ENCODE data around the gene GUCY2D. TPM values are rescaled to one million over a fixed set of nuclear protein-coding genes. Genes with fewer than 3 reads are reported as not detected.

The GUCY2D gene
- total RNA-seq, 1 donor = not detected

DNA sequence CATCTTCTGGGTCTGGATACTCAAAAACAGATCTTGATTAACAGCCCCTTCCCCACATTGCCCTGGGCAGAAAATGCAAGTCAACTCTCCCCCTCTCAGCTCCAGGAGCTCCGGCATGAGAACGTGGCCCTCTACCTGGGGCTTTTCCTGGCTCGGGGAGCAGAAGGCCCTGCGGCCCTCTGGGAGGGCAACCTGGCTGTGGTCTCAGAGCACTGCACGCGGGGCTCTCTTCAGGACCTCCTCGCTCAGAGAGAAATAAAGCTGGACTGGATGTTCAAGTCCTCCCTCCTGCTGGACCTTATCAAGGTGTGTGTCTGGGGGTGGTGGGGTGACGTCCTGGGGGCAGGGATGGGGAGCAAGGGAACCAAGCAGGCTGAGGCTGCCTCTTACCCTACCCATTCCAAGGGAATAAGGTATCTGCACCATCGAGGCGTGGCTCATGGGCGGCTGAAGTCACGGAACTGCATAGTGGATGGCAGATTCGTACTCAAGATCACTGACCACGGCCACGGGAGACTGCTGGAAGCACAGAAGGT, 9.7 kb downstream of the GUCY2D start:
- no peak overlapping the region for H3K4me3 ChIP-seq (ENCODE audit: low read depth, low read length)
- TF ChIP-seq, protein P1, sequence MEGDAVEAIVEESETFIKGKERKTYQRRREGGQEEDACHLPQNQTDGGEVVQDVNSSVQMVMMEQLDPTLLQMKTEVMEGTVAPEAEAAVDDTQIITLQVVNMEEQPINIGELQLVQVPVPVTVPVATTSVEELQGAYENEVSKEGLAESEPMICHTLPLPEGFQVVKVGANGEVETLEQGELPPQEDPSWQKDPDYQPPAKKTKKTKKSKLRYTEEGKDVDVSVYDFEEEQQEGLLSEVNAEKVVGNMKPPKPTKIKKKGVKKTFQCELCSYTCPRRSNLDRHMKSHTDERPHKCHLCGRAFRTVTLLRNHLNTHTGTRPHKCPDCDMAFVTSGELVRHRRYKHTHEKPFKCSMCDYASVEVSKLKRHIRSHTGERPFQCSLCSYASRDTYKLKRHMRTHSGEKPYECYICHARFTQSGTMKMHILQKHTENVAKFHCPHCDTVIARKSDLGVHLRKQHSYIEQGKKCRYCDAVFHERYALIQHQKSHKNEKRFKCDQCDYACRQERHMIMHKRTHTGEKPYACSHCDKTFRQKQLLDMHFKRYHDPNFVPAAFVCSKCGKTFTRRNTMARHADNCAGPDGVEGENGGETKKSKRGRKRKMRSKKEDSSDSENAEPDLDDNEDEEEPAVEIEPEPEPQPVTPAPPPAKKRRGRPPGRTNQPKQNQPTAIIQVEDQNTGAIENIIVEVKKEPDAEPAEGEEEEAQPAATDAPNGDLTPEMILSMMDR (IDR thresholded peaks at IDR 0.05; ENCODE audit: insufficient read depth, low read length) = no peak
- no peak for DNase-seq (ENCODE audit: low read depth)

DNA sequence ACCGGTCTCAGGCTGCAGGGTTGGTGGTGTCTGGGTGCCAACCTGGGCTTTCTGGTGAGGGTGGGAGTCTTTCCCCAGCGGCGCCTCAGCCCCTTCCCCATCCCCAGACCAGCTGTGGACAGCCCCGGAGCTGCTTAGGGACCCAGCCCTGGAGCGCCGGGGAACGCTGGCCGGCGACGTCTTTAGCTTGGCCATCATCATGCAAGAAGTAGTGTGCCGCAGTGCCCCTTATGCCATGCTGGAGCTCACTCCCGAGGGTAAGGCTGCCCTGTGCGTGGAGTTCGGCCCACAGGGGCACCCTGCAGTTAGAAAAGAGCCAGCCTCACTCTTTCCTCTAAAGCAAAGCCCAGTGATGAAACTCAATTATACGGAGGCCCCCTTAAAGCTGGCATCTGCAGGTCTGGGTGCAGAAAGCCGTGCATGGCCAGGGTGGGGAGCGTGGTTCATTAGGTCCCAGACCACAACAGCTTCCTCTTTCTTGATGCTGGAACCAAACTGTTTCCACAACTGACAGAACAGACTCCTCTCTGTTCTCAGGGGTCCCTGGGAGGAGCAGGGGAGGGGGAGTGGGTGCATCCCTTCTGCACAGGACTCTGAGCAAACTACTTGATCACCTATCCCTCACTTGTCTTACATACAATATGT, 10.7 kb downstream of the GUCY2D start:
- no peak overlapping the region for H3K4me3 ChIP-seq (ENCODE audit: low read depth, low read length)
- TF ChIP-seq, protein P1 (IDR thresholded peaks at IDR 0.05; ENCODE audit: insufficient read depth, low read length) = no peak
- DNase-seq (ENCODE audit: low read depth) = no peak

DNA sequence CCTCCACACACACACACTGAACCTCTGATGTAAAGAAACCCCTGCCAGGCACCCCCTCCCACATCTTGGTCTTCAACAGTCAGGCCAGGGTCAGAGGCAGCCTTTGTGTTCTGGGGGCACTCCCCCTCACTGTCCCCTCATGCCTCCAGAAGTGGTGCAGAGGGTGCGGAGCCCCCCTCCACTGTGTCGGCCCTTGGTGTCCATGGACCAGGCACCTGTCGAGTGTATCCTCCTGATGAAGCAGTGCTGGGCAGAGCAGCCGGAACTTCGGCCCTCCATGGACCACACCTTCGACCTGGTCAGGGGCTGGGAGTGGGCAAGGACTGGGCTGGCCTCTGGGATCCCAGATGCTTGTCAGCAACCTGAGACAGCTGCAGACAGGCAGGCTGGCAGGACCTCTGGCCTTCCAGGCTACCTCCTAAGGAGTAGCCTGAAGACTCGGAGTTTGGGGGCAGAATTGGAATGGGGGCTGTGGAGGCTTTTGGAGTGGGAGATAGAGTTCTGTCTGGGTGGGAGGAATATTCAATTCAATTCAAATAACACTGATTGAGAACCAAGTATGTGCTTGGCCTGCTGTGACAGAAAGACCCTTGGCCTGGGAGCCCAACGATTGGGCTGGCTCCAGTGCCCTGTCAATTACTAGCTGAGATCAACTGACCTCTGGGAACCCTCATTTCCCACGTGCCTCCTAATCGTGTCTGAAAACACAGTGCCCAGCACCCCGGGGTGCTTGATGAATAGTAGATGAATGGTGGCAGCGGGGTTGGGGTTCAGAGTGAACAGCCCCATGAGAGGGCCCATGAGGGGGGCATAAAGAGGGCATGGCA, 11.5 kb downstream of the GUCY2D start:
- DNase-seq (ENCODE audit: low read depth) = no peak
- TF ChIP-seq, protein P1 (IDR thresholded peaks at IDR 0.05; ENCODE audit: insufficient read depth, low read length) = no peak
- no peak overlapping the region for H3K4me3 ChIP-seq (ENCODE audit: low read depth, low read length)

DNA sequence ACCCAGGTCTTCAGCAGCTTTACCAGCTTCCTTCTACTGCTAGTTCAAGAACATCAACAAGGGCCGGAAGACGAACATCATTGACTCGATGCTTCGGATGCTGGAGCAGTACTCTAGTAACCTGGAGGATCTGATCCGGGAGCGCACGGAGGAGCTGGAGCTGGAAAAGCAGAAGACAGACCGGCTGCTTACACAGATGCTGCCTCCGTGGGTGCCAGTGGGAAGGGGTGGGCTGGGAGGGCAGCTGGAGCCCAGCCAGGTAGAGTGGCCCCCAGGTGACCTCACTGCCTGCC, 12.1 kb downstream of the GUCY2D start:
- no peak overlapping the region for H3K4me3 ChIP-seq (ENCODE audit: low read depth, low read length)
- no peak for DNase-seq (ENCODE audit: low read depth)

DNA sequence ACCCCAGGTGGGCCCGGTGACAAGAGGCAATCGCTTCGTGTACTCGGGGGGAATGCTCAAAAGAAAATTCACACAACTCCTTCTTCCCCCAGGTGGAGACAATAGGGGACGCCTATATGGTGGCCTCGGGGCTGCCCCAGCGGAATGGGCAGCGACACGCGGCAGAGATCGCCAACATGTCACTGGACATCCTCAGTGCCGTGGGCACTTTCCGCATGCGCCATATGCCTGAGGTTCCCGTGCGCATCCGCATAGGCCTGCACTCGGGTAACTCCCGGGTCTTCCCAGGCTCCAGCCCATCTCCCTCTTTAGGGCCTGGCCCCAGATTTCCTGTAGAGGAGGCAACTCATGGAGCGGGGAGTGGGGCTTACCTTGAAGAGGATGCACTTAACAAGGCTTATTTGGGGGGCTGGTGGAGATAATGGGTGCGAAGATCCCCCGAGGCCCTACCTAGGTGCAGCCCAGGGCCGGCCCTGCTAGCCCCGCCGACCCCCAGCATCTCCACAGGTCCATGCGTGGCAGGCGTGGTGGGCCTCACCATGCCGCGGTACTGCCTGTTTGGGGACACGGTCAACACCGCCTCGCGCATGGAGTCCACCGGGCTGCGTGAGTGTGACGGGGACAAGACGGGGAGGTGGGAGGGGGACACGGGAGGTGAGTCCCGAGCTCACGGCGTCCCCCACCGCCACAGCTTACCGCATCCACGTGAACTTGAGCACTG, 13.0 kb downstream of the GUCY2D start:
- H3K4me3 ChIP-seq (ENCODE audit: low read depth, low read length) = no peak overlapping the region
- no peak for DNase-seq (ENCODE audit: low read depth)
- TF ChIP-seq, protein P1 (IDR thresholded peaks at IDR 0.05; ENCODE audit: insufficient read depth, low read length) = no peak

More for the DNA sequence above, 12.1 kb downstream of the GUCY2D start:
- TF ChIP-seq, protein P1 (IDR thresholded peaks at IDR 0.05; ENCODE audit: insufficient read depth, low read length) = no peak

DNA sequence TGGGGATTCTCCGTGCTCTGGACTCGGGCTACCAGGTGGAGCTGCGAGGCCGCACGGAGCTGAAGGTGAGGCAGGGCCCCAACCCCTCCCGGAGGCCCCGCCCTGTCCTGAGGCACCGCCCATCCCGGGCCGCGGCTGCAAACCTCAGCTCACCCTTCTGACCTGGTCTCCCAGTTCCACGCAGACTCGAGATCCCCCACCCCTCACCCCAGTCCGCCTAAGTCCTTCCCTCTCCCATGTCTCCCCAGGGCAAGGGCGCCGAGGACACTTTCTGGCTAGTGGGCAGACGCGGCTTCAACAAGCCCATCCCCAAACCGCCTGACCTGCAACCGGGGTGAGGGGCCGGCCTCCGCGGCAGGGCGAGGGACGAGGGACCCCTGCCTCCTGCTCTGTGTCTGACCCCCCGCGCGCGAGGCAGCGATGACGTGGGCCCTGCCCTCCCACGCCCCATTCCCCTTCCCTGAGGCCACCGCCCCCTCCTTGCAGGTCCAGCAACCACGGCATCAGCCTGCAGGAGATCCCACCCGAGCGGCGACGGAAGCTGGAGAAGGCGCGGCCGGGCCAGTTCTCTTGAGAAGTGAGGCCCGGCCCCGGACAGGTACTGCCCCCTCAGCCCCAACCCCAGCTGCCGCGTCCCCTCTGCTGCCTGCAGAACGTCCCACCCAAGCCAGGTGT, 13.7 kb downstream of the GUCY2D start:
- no peak for DNase-seq (ENCODE audit: low read depth)
- H3K4me3 ChIP-seq (ENCODE audit: low read depth, low read length) = peak overlapping the region; percentile 41
- TF ChIP-seq, protein P1 (IDR thresholded peaks at IDR 0.05; ENCODE audit: insufficient read depth, low read length) = no peak
